Mesothelial cell of epicardium (in vitro differentiated cells): Measurements from ENCODE around the gene TCHHL1. TPM values are rescaled to one million over a fixed set of nuclear protein-coding genes. Genes with fewer than 3 reads are reported as not detected.

Source experiments
- DNase-seq, 2 experiments: peaks; one replicate each; pipeline ENCODE4 v3.0.0; 2021; ENCODE audit warnings: low spot score in 2 of 2; ENCODE audit not compliant: unreplicated experiment in 2 of 2
- H3K27ac Mint-ChIP-seq: 2 replicates; pipeline ENCODE4 v1.8.0; 2021; ENCODE audit warnings: mixed read lengths
- H3K27me3 Mint-ChIP-seq: 2 replicates; pipeline ENCODE4 v1.8.0; 2021; ENCODE audit warnings: low read depth, mixed read lengths
- H3K36me3 Mint-ChIP-seq: 2 replicates; pipeline ENCODE4 v1.8.0; 2021; ENCODE audit warnings: mixed read lengths
- H3K4me1 Mint-ChIP-seq: 2 replicates; pipeline ENCODE4 v1.8.0; 2021; ENCODE audit warnings: mixed read lengths
- H3K4me3 Mint-ChIP-seq: 2 replicates; pipeline ENCODE4 v1.8.0; 2021; ENCODE audit warnings: mild to moderate bottlenecking, moderate library complexity, mixed read lengths
- H3K9me3 Mint-ChIP-seq: 2 replicates; pipeline ENCODE4 v1.8.0; 2021; ENCODE audit warnings: mixed read lengths
- CTCF ChIP-seq: fragments of 200-600 bp; sonication (generic); IDR thresholded peaks from one replicate; pipeline ENCODE4 v1.5.0; 2021; ENCODE audit warnings: antibody characterized with exemption; ENCODE audit not compliant: unreplicated experiment
- total RNA-seq: library from RNA; stranded (reverse); gene quantifications from 3 replicates; pipeline ENCODE4 v1.2.1, GENCODE V29; 2021

Gene TCHHL1
- total RNA-seq, 1 donor from 2014 or later, result not detected

GRCh38 chr1:152118915-152119314 lies 30.1 kb upstream of the TCHHL1 start:
- Mint-ChIP-seq H3K9me3 (peaks cover 48% of the 10 kb centered on the region), H3K36me3 (no peaks in the 10 kb centered on the region), H3K27ac (no peak overlapping the region), H3K4me3 (no peak overlapping the region), H3K27me3 (peaks cover 4% of the 10 kb centered on the region), H3K4me1 (no peaks in the 10 kb centered on the region)
- TF ChIP-seq CTCF, result no peak
- DNase-seq, result no peak

GRCh38 chr1:152115344-152115743 lies 26.5 kb upstream of the TCHHL1 start, which contains the start of gene TCHH:
TCHH (minus strand) TSS chr1:152115444; CDS start chr1:152114080, 1,364 bp downstream.
- Mint-ChIP-seq H3K27me3 (peaks cover 4% of the 10 kb centered on the region), H3K27ac (no peak within 1 kb of the TSS), H3K4me1 (no peaks in the 10 kb centered on the region), H3K9me3 (peaks cover 30% of the 10 kb centered on the region), H3K36me3 (no peaks in the 10 kb centered on the region), H3K4me3 (no peak within 1 kb of the TSS)
- no peak for TF ChIP-seq CTCF
- no peak for DNase-seq

- H3K36me3 Mint-ChIP-seq, result no peaks in the 10 kb centered on the region
- no peaks in the 10 kb centered on the region for H3K4me1 Mint-ChIP-seq
- no peak overlapping the region for H3K4me3 Mint-ChIP-seq
Measured at GRCh38 chr1:152112885-152113432, 24.1 kb upstream of the TCHHL1 start.

GRCh38 chr1:152112101-152112884 lies 23.4 kb upstream of the TCHHL1 start:
- no peaks in the 10 kb centered on the region for H3K36me3 Mint-ChIP-seq
- H3K27ac Mint-ChIP-seq, result no peak overlapping the region
- TF ChIP-seq CTCF, result no peak
- no peak overlapping the region for H3K4me3 Mint-ChIP-seq
- no peaks in the 10 kb centered on the region for H3K4me1 Mint-ChIP-seq
- H3K9me3 Mint-ChIP-seq, result peaks cover 17% of the 10 kb centered on the region
- H3K27me3 Mint-ChIP-seq, result peaks cover 4% of the 10 kb centered on the region
- no peak for DNase-seq

More at GRCh38 chr1:152112885-152113432, 24.1 kb upstream of the TCHHL1 start:
- no peak overlapping the region for H3K27ac Mint-ChIP-seq
- peaks cover 4% of the 10 kb centered on the region for H3K27me3 Mint-ChIP-seq
- DNase-seq, result no peak
- H3K9me3 Mint-ChIP-seq, result peaks cover 15% of the 10 kb centered on the region
- TF ChIP-seq CTCF, result no peak

GRCh38 chr1:152111515-152111968 lies 22.7 kb upstream of the TCHHL1 start:
- H3K27ac Mint-ChIP-seq, result no peak overlapping the region
- H3K4me3 Mint-ChIP-seq, result no peak overlapping the region
- H3K4me1 Mint-ChIP-seq, result no peaks in the 10 kb centered on the region
- peaks cover 13% of the 10 kb centered on the region for H3K9me3 Mint-ChIP-seq
- TF ChIP-seq CTCF, result no peak
- DNase-seq, result no peak
- no peaks in the 10 kb centered on the region for H3K36me3 Mint-ChIP-seq
- H3K27me3 Mint-ChIP-seq, result peaks cover 4% of the 10 kb centered on the region
